HEK293T (cell line): Measurements from ENCODE around the gene HOXC5.

Source experiments
- CTCF ChIA-PET: fragments of 350-600 bp; formaldehyde crosslinking; extraction: SDS; loops from one replicate; lab custom pipeline; 2021; ENCODE audit warnings: antibody characterized with exemption, inconsistent platforms; lab: Yijun Ruan, JAX
- POLR2A ChIA-PET: fragments of 350-600 bp; formaldehyde crosslinking; extraction: SDS; loops from one replicate; lab custom pipeline; 2020; ENCODE audit warnings: antibody characterized with exemption, inconsistent platforms; lab: Yijun Ruan, JAX
- DNase-seq: peaks from one replicate; pipeline ENCODE4 v3.0.0; 2012; ENCODE audit warnings: mixed read lengths; ENCODE audit errors: extremely low spot score
- ARNT ChIP-seq: fragments of 450-650 bp; IDR thresholded peaks from 2 replicates; pipeline ENCODE4 v1.6.1; 2017; ENCODE audit warnings: mild to moderate bottlenecking
- BHLHE40 ChIP-seq: fragments of 450-650 bp; IDR thresholded peaks from 2 replicates; pipeline ENCODE4 v1.6.1; 2016; ENCODE audit warnings: mild to moderate bottlenecking, moderate library complexity, borderline replicate concordance
- CTBP1 ChIP-seq: fragments of 450-650 bp; IDR thresholded peaks from 2 replicates; pipeline ENCODE4 v1.6.1; 2016; ENCODE audit warnings: borderline replicate concordance
- ELF4 ChIP-seq: fragments of 450-650 bp; IDR thresholded peaks from 2 replicates; pipeline ENCODE4 v1.6.1; 2017; ENCODE audit warnings: antibody characterized with exemption
- FOXA1 ChIP-seq: fragments of 450-650 bp; IDR thresholded peaks from 2 replicates; pipeline ENCODE4 v1.6.1; 2016; ENCODE audit warnings: mild to moderate bottlenecking
- FOXK2 ChIP-seq: fragments of 450-650 bp; IDR thresholded peaks from 2 replicates; pipeline ENCODE4 v1.6.1; 2016; ENCODE audit warnings: mild to moderate bottlenecking
- FOXM1 ChIP-seq: fragments of 450-650 bp; IDR thresholded peaks from 2 replicates; pipeline ENCODE4 v1.6.1; 2017; ENCODE audit warnings: mild to moderate bottlenecking, borderline replicate concordance
- HDGF ChIP-seq: fragments of 450-650 bp; IDR thresholded peaks from 2 replicates; pipeline ENCODE4 v1.6.1; 2017; ENCODE audit warnings: antibody characterized with exemption, borderline replicate concordance
- L3MBTL2 ChIP-seq: fragments of 450-650 bp; conservative IDR thresholded peaks from 2 replicates; pipeline ENCODE4 v1.6.1; 2016; ENCODE audit warnings: mild to moderate bottlenecking
- LEF1 ChIP-seq: fragments of 450-650 bp; IDR thresholded peaks from 2 replicates; pipeline ENCODE4 v1.6.1; 2017; ENCODE audit warnings: mild to moderate bottlenecking, borderline replicate concordance
- NFRKB ChIP-seq: fragments of 450-650 bp; IDR thresholded peaks from 2 replicates; pipeline ENCODE4 v1.6.1; 2016; ENCODE audit warnings: mild to moderate bottlenecking, moderate library complexity
- PKNOX1 ChIP-seq: fragments of 450-650 bp; IDR thresholded peaks from 2 replicates; pipeline ENCODE4 v1.6.1; 2016
- SP1 ChIP-seq: fragments of 450-650 bp; IDR thresholded peaks from 2 replicates; pipeline ENCODE4 v1.6.1; 2017
- SUZ12 ChIP-seq: fragments of 450-650 bp; IDR thresholded peaks from 2 replicates; pipeline ENCODE4 v1.6.1; 2016; ENCODE audit warnings: mild to moderate bottlenecking
- TARDBP ChIP-seq: fragments of 450-650 bp; IDR thresholded peaks from 2 replicates; pipeline ENCODE4 v1.6.1; 2016
- ZNF384 ChIP-seq: fragments of 450-650 bp; IDR thresholded peaks from 2 replicates; pipeline ENCODE4 v1.6.1; 2016

HOXC5 gene

DNA sequence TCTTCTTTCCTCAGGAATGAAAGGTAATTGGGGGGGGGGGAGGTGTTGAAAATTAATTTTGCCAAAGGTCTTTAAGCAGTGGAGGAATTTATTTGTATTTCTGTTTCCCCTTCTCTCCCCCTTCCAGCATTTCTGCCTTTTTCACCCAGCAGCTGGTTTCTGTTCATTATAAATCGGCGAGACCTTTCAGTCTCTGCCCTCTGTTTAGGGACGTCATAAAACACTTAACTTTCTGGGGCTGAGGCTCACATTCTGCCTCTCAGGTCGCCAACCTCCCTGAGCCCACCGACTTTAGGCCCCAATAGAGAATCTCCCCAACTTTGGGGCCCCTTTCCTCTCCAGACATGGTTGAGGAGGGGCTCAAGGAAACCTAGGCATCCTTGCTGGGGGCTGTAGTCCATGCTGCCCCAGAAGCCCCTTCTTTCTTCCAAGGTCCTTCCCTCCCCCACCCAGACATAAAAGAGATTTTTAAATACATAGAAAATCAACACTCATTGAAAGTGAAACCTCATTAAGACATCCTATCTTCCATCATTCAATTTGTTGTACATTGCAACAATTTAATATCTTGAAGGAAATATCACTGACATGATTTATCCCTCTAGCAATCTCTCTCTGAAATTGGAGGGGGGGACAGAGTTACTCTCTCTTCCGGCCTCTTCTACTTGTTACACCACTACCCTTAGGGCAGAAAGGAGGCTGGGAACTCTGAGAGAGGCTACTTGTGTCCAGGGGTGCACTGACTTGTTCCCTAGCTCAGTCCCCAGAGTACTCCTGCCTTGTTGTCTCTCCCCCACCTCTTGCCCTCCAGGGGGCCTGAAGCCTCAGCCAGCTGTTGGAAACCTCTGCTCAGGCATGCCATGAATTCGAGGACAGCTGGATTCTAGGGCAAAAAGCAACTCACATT lies 7.1 kb upstream of the HOXC5 start:
- no peak for DNase-seq
- peak; percentile 83 for TF ChIP-seq PKNOX1
- no peak for TF ChIP-seq ELF4
- ChIA-PET CTCF (interaction anchor here (0.7 to 2.8 kb wide), 5 partner anchors 17 to 323 kb away, joined by 3 to 11 read pairs (median 4); partner anchors contain the start of gene HOXC8), POLR2A (interaction anchor here (0.6 to 4.0 kb wide), 8 partner anchors 9 to 141 kb away, joined by 3 to 26 read pairs (median 4); partner anchors contain the start of genes HOXC8 and HOXC9)

- POLR2A ChIA-PET, result interaction anchor here (0.6 to 4.0 kb wide), 9 partner anchors 10 to 29 kb away, joined by 3 to 26 read pairs (median 3); partner anchors contain the start of gene HOXC8
- no peak for TF ChIP-seq SP1
- no peak for TF ChIP-seq L3MBTL2
- no peak for TF ChIP-seq ZNF384
- TF ChIP-seq NFRKB, result no peak
- TF ChIP-seq ELF4, result no peak
- TF ChIP-seq ARNT, result no peak
- TF ChIP-seq SUZ12, result no peak
- CTCF ChIA-PET, result interaction anchor here (0.5 to 2.8 kb wide), 15 partner anchors 18 to 325 kb away, joined by 3 to 11 read pairs (median 4); partner anchors contain the start of genes HOXC10 and HOXC8
- DNase-seq, result no peak
Observed at GRCh38 chr12:54026640-54027441, 6.0 kb upstream of the HOXC5 start.

- no peak for DNase-seq
- ChIA-PET POLR2A (interaction anchor here (1.3 to 4.0 kb wide), 4 partner anchors 11 to 20 kb away, joined by 3 to 26 read pairs (median 6); partner anchors contain the start of gene HOXC8), CTCF (interaction anchor here (0.5 to 2.8 kb wide), 11 partner anchors 20 to 181 kb away, joined by 3 to 11 read pairs (median 4); partner anchors contain the start of gene HOXC10)
- TF ChIP-seq LEF1 (no peak), SP1 (no peak), L3MBTL2 (no peak), BHLHE40 (no peak), NFRKB (no peak), FOXM1 (no peak), ARNT (no peak), HDGF (no peak), SUZ12 (no peak), FOXA1 (no peak), ZNF384 (no peak)
Observed at GRCh38 chr12:54027442-54027786, 5.4 kb upstream of the HOXC5 start.

GRCh38 chr12:54028314-54029201 lies 4.3 kb upstream of the HOXC5 start, which contains the start of gene HOXC6:
HOXC6 (plus strand) TSS chr12:54028440; CDS start chr12:54028522, 82 bp downstream.
- ChIA-PET POLR2A (interaction anchor here (0.6 to 4.0 kb wide), 6 partner anchors 9 to 239 kb away, joined by 3 to 26 read pairs (median 3); partner anchors contain the start of genes HOXC8 and HOXC9), CTCF (interaction anchor here (0.7 to 2.6 kb wide), 11 partner anchors 21 to 217 kb away, joined by 3 to 11 read pairs (median 3); partner anchors contain the start of gene HOXC10)
- peak; percentile 53 for DNase-seq
- TF ChIP-seq FOXM1 (0 out of 2 replicates have a peak, but pooled peaks have one; percentile 39), TARDBP (no peak), HDGF (no peak), FOXK2 (no peak), NFRKB (no peak), BHLHE40 (no peak), ARNT (peak; percentile 89), CTBP1 (peak; percentile 86; the same call in 1 of the 2 replicates), PKNOX1 (peak; percentile 84), ZNF384 (no peak), SUZ12 (no peak), LEF1 (no peak)

DNA sequence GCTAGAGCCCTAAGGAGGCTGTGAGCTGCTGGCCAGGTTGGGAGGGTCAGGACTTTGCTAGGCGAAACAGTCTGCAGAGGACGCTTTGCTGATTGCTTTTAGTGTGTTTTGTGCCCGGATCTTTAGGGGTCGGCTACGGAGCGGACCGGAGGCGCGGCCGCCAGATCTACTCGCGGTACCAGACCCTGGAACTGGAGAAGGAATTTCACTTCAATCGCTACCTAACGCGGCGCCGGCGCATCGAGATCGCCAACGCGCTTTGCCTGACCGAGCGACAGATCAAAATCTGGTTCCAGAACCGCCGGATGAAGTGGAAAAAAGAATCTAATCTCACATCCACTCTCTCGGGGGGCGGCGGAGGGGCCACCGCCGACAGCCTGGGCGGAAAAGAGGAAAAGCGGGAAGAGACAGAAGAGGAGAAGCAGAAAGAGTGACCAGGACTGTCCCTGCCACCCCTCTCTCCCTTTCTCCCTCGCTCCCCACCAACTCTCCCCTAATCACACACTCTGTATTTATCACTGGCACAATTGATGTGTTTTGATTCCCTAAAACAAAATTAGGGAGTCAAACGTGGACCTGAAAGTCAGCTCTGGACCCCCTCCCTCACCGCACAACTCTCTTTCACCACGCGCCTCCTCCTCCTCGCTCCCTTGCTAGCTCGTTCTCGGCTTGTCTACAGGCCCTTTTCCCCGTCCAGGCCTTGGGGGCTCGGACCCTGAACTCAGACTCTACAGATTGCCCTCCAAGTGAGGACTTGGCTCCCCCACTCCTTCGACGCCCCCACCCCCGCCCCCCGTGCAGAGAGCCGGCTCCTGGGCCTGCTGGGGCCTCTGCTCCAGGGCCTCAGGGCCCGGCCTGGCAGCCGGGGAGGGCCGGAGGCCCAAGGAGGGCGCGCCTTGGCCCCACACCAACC lies 3.1 kb upstream of the HOXC5 start:
- no peak for DNase-seq
- ChIA-PET CTCF (interaction anchor here (1.1 to 1.4 kb wide), 4 partner anchors 42 to 109 kb away, joined by 3 to 4 read pairs (median 4); no protein-coding TSS in a partner anchor), POLR2A (interaction anchor here (1.3 kb wide), 1 partner anchor 30 kb away, joined by 3 read pairs; the partner anchor contains the start of gene HOXC9)
- TF ChIP-seq PKNOX1 (no peak), ELF4 (no peak), BHLHE40 (no peak), CTBP1 (no peak), NFRKB (no peak), SP1 (no peak), ARNT (no peak), ZNF384 (no peak), FOXK2 (no peak), FOXA1 (no peak), TARDBP (no peak), L3MBTL2 (no peak), HDGF (no peak), LEF1 (no peak), FOXM1 (no peak), SUZ12 (no peak)
